Ishikawa (cell line): ENCODE measurements around the gene HPF1.

Source experiments
- CEBPB ChIP-seq: IDR thresholded peaks from 2 replicates; pipeline ENCODE4 v1.6.1; 2012
- CREB1 ChIP-seq: IDR thresholded peaks from 2 replicates; pipeline ENCODE4 v1.6.1; 2012; ENCODE audit warnings: low read depth
- EGR1 ChIP-seq: IDR thresholded peaks from 2 replicates; pipeline ENCODE4 v1.6.1; 2012
- EP300 ChIP-seq: IDR thresholded peaks from 2 replicates; pipeline ENCODE4 v1.6.1; 2012; ENCODE audit warnings: borderline replicate concordance
- REST ChIP-seq: IDR thresholded peaks from 2 replicates; pipeline ENCODE4 v1.6.1; 2012; ENCODE audit warnings: low read depth, mild to moderate bottlenecking
- TAF1 ChIP-seq: IDR thresholded peaks from 2 replicates; pipeline ENCODE4 v1.6.1; 2012; ENCODE audit warnings: low read depth, mild to moderate bottlenecking
- TCF12 ChIP-seq: IDR thresholded peaks from 2 replicates; pipeline ENCODE4 v1.6.1; 2012; ENCODE audit warnings: low read depth
- TEAD4 ChIP-seq: IDR thresholded peaks from 2 replicates; pipeline ENCODE4 v1.6.1; 2012
- USF1 ChIP-seq: IDR thresholded peaks from 2 replicates; pipeline ENCODE4 v1.6.1; 2012
- YY1 ChIP-seq: IDR thresholded peaks from 2 replicates; pipeline ENCODE4 v1.6.1; 2012; ENCODE audit warnings: low read depth

DNA sequence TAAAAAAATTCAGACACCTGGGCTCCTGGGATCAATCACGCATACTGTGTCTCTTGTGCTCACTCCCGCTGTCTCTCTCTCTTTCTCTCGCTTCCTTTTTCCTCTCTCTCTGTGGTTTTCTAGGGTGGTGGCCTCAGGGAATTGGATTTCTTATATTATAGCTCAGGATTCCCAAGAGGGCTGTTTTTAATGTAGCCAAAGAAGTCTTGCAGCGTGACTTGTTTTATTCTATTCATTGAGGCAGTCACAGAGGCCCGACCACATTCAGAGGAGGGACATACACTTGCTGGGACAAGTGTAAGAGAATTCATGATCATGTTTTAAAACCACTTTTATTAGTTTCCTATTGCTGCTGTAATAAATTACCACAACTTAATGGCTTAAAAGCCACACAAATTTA is 59.4 kb downstream of the HPF1 start:
- TF ChIP-seq TEAD4 (no peak), TAF1 (no peak), CREB1 (no peak), CEBPB (no peak), YY1 (no peak), TCF12 (no peak), REST (no peak), EP300 (no peak), USF1 (no peak), EGR1 (no peak)
